Activated B cell treated with CpG ODN at 0.5 μM for 24 hours (primary cell): ENCODE results near the gene CAVIN3. TPM values are rescaled to one million over a fixed set of nuclear protein-coding genes. Genes with fewer than 3 reads are reported as not detected.

ENCODE experiments used
- ATAC-seq: fragments of 200-7000 bp; cut with Tn5 transposase; one replicate; pipeline ENCODE4 v1.10.0; 2021; ENCODE audit warnings: low read depth, mild to moderate bottlenecking, moderate library complexity
- CTCF ChIA-PET: fragments of 350-600 bp; sonication (Branson Sonifier 250); formaldehyde crosslinking; loops from one replicate; lab custom pipeline; 2021; ENCODE audit warnings: antibody characterized with exemption; lab: Charles Lee
- POLR2A ChIA-PET: fragments of 350-600 bp; sonication (Branson Sonifier 250); formaldehyde crosslinking; loops from one replicate; lab custom pipeline; 2021; ENCODE audit warnings: antibody characterized with exemption; lab: Charles Lee
- DNase-seq: peaks from one replicate; pipeline ENCODE4 v3.0.0; 2022
- H3K27ac Mint-ChIP-seq: one replicate; pipeline ENCODE4 v1.8.0; 2020; ENCODE audit warnings: mixed read lengths
- H3K27me3 Mint-ChIP-seq: one replicate; pipeline ENCODE4 v1.8.0; 2021; ENCODE audit warnings: mixed read lengths
- H3K36me3 Mint-ChIP-seq: one replicate; pipeline ENCODE4 v1.8.0; 2021; ENCODE audit warnings: low read depth, mixed read lengths
- H3K4me1 Mint-ChIP-seq: one replicate; pipeline ENCODE4 v1.8.0; 2021; ENCODE audit warnings: mixed read lengths
- H3K4me3 Mint-ChIP-seq: one replicate; pipeline ENCODE4 v1.8.0; 2020; ENCODE audit warnings: mild to moderate bottlenecking, mixed read lengths
- H3K9me3 Mint-ChIP-seq: one replicate; pipeline ENCODE4 v1.8.0; 2020; ENCODE audit warnings: mixed read lengths
- CTCF ChIP-seq: fragments of 200-600 bp; IDR thresholded peaks from one replicate; pipeline ENCODE4 v1.8.0; 2022; ENCODE audit warnings: antibody characterized with exemption, mild to moderate bottlenecking
- intact Hi-C: fragments of 100-400 bp; cut with micrococcal nuclease; formaldehyde crosslinking; loops from one replicate; pipeline ENCODE4 v1.15.1; 2024
- total RNA-seq: library from RNA; stranded (reverse); gene quantifications from 2 replicates; pipeline ENCODE4 v1.2.3, GENCODE V29; 2022

The CAVIN3 gene
- total RNA-seq, 1 donor from 2014 or later: 0.55 TPM

DNA sequence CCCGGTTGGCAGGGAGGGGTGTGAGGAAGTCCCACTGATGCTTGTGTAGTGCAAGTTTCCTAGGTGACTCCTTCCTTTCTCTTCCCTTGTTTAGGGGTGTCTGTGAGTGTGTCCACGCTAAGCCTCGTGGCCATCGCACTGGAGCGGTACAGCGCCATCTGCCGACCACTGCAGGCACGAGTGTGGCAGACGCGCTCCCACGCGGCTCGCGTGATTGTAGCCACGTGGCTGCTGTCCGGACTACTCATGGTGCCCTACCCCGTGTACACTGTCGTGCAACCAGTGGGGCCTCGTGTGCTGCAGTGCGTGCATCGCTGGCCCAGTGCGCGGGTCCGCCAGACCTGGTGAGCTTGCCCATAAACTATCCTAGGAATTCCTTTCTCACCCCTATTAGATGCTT is 50.3 kb downstream of the CAVIN3 start:
- no peak overlapping the region for H3K27ac Mint-ChIP-seq
- no peaks in the 10 kb centered on the region for H3K36me3 Mint-ChIP-seq
- no peak for TF ChIP-seq CTCF
- ATAC-seq (no peak), DNase-seq (no peak)
- ChIA-PET POLR2A (no interaction called here), CTCF (no interaction called here)
- H3K4me3 Mint-ChIP-seq: no peak overlapping the region
- H3K27me3 Mint-ChIP-seq: peaks cover 35% of the 10 kb centered on the region
- intact Hi-C loops: no loop called here
- H3K9me3 Mint-ChIP-seq: no peaks in the 10 kb centered on the region
- H3K4me1 Mint-ChIP-seq: no peaks in the 10 kb centered on the region

Other genes starting within 250 kb of the CAVIN3 start
- not detected in 2 replicates for gene OR56B4, start 212.8 kb downstream of the CAVIN3 start, total RNA-seq
- gene OR52B2, start 150.2 kb downstream of the CAVIN3 start, total RNA-seq: not detected in 2 replicates
- not detected in 2 replicates for gene OR52W1, start 121.3 kb downstream of the CAVIN3 start, total RNA-seq
- gene C11orf42, start 114.9 kb downstream of the CAVIN3 start, total RNA-seq: not detected in 2 replicates
- gene FHIP1B, start 85.9 kb downstream of the CAVIN3 start, total RNA-seq: 27.7 and 32.8 TPM in 2 replicates
- 0.20 and 0.22 TPM in 2 replicates for gene CNGA4, start 81.4 kb downstream of the CAVIN3 start, total RNA-seq
- gene CCKBR, start 60.7 kb downstream of the CAVIN3 start, total RNA-seq: not detected in 2 replicates
- 14.1 and 16.9 TPM in 2 replicates for gene SMPD1, start 70.0 kb upstream of the CAVIN3 start, total RNA-seq
- 20.6 and 22.1 TPM in 2 replicates for gene APBB1, start 98.6 kb upstream of the CAVIN3 start, total RNA-seq
- 0.40 TPM in 1 of 2 replicates, not detected in the other for gene HPX, start 120.5 kb upstream of the CAVIN3 start, total RNA-seq
- gene TRIM3, start 153.4 kb upstream of the CAVIN3 start, total RNA-seq: 8.3 and 9.0 TPM in 2 replicates
- gene ARFIP2, start 160.8 kb upstream of the CAVIN3 start, total RNA-seq: 40.6 and 43.1 TPM in 2 replicates
- 48.0 and 60.0 TPM in 2 replicates for gene TIMM10B, start 161.0 kb upstream of the CAVIN3 start, total RNA-seq
- gene DNHD1, start 176.8 kb upstream of the CAVIN3 start, total RNA-seq: 26.7 and 42.6 TPM in 2 replicates